Measurements from ENCODE around the gene PARP11.

PARP11 gene

DNA sequence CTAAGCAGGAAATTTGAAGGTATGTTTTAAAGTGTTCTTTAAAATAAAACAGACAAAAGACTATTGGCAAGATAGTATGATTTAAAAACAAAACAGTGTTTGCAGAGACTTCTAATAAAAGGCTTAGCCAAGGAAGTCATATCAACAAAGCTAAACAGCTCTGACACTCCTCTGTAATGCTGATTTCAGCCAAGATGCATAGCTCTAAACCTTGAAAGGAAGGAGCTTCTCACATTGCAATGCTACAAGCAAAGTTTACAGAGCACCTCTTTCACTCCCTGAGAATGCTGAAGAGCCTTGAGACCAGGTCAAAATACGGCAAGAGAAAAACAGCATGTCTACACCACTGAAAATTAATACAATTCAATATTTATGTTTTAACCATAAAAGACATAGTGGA is 51.8 kb downstream of the PARP11 start:
- DNase-seq (ENCODE audit: low read depth), result no peak

DNA sequence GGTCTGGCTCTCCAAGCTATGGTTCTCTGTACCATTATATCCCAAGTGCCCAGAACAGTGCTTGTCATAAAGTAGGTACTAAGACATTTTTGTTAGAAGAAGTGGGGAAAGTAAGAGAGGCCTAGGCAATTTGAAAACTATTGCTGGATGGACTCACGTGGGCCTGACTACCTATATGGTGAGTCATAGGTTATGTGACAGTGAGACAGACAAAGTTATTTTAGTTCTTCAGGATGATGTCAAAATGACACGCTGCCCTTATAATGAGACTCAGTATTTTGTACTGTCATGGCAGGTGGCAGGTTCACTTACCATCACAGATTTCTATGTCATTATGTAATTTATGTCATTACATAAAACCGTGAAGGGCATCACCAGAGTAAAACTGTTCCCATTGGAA is 53.1 kb downstream of the PARP11 start:
- DNase-seq (ENCODE audit: low read depth), result no peak

DNA sequence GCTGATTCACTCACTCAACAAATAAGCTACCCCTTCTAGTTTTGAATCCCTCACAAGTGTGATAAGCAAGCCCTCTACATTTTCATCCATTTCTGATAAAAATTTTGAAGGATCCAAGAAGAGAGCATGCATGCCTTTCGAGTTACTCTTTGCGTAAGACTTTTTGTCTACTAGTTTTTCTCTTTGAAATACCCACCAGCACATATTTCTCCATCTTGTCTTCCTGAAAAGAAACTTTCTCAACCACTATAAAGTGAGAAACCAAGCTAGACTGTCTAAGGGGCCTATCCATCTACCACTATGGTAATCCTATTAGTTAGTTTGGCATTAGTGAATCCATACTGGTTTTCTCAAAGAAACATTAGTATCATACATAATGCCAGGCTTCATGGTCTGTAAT is 56.9 kb downstream of the PARP11 start:
- DNase-seq (ENCODE audit: low read depth), result no peak

DNA sequence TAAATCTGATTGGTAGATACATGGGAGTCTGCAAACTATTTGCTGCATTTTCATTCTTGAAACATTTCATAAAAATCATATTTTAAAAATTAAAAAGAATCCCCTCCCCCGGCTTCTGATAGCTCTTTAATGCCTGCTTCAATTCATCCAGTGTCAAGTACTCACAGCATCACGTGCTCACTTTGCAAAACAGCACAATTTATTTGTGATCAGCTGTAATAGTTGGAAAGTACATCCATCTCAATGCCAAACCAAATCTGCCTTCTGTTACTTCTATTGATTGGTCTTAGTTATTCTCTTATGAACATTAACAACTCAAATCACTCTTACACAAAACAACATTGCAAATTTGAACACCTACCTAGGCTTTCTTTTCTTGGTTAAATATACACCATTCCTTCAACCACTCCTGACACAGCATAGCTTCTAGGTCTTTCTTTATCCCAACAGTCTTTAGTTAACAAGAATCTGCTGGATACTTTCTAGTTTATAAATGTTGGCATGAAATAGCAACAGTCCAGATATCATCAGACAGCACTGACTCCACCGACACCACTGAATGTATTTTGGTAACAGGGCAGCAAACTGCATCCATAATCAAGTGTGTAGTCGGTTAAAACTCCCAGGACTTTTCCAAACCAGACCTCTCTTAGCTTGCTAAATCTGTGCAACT is 58.0 kb downstream of the PARP11 start:
- no peak for DNase-seq (ENCODE audit: low read depth)

DNA sequence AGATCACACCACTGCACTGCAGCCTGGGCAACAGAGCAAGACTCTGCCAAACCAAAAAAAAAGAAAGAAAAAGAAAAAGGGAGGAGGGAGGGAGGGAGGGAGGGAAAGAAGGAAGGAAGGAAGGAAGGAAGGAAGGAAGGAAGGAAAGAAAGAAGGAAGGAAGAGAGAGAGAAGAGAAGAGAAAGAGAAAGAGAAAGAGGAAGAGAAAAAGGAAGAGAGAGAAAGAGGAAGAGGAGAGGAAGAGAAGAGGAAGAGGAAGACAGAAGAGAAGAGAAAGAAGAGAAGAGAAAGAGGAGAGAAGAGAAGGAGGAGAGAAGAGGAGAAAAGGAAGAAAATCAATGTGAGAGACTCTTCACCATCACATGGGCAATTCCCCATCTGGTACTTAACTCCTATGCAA is 62.7 kb downstream of the PARP11 start:
- DNase-seq (ENCODE audit: low read depth), result no peak

DNA sequence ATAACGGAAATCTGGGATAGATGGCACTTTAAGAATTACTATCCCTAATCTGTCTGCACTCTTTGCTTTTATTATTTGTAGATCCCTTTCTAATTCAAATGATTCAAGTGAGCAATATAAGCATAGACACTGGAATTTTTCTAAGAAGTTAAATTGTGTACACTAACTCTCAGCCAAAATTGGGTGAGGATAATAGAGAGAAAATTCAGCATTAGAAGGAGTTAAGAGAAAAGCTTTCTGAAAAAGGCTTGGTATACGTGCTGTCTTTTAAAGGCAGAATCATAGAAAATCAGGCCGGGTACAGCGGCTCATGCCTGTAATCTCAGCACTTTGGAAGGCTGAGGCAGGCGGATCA is 63.2 kb downstream of the PARP11 start:
- no peak for DNase-seq (ENCODE audit: low read depth)

DNA sequence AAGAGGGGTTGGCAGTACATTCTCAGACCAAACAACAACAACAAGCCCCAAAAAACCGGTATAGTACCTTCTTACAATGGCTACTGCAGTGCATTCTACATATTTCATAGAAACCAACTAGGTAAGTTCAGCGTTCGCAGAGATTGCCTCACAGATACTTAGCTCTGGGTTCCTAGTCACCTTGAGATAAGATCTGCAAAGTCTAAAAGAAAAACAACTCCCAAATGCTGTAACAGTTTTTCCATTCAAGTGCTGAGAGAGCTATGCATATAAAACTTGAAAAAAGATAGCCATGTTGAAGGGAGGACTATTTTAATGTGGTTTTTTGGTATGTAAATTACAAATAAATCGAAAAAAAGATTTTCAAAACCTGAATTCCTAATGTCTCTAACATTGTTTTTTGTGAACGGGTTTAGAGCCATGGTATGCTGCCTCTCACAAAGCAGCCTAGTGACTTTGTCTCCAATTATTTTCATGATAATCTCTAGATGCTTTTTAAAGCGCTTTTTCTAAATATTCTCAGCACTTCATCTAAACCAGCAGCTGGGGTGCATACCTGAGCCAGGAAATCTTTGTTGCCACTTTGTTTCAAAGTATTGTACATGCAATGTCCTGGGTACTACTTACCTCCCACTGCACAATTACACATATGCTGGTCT is 63.7 kb downstream of the PARP11 start:
- DNase-seq (ENCODE audit: low read depth), result no peak

DNA sequence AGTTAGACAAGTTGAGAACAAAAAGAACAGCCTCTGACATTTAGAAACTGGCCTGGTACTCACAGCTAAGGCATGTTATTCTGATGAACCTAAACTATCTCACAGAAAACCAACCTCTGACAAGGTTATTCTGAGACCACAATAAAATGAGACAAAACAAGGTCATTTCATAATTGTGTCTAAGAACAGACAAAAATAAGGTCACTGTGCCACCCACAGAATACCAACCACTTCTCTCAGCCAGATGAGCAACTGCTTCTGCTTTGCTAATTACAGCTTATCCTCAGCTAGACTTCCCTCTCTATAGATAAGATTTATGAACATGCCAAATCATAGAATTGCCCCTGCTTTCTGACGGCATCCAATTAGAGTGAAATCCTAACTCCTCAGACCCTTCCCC is 68.1 kb downstream of the PARP11 start:
- no peak for DNase-seq (ENCODE audit: low read depth)

DNA sequence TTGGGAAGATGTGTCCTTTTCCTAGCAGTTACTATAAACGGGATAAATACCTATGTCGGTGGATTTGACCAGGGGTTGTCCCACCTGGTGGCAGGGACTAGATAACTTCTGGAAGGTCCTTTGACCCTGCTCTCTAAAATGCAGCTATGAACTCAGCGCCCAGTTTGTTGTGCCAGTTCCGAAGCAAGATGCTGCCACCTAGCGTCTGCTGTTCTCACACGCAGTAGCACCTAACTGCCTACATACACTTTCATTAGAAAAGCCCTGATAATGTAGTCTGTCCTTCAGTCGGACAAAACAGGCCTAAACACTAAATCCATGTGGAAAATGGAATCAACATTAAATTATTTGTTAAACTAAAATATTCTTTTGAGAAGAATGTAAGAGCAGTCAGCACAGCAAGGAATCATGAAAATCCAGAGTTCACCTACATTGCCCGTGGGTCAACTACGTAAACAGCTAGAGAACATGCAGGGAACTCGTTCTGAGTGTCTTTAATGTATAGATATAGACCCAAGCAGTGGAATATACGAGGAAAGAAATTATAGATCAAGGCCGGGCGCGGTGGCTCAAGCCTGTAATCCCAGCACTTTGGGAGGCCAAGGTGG is 69.2 kb downstream of the PARP11 start:
- DNase-seq (ENCODE audit: low read depth), result peak; percentile 33

DNA sequence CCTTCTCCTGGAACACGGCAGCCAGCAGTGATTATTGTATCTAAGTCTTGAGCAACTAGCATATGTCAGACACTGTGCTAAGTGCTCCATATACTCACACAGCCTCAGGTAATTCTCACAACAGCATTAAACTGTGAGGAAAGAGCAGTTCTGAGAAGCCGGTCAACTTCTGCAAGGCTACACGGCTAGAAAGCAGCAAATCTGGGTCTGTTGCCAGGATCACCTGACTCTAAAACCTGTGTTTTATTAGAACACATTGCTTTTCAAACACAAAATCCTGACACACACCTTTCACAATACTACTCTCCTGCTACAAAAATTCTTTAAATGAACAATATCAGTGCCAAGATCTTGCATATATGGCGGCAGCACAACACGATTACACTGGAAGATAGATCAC is 70.5 kb downstream of the PARP11 start:
- DNase-seq (ENCODE audit: low read depth), result no peak

DNA sequence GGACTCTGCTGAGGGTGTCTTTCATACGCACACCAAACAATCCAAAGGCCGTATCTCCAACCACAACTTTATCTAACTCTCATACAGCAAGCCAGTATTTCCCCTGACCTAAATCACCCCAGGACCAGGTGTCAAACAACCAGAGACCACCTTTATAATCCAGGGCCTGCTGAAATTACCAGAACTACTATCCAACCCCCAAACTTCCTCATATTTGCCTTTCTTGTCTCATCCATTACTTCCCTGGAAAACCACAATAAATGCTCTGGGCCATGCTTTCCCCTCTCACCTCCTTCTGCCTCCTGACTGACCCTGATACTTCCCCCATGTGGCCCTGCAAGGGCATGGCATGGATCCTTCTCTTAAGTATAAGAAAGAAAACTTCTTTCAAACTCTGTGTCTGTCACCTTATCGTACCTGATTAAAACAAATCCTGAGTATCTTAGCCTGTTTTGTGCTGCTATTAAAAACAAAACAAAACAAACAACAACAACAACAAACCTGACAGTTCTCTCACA is 75.6 kb downstream of the PARP11 start:
- DNase-seq (ENCODE audit: low read depth), result no peak

DNA sequence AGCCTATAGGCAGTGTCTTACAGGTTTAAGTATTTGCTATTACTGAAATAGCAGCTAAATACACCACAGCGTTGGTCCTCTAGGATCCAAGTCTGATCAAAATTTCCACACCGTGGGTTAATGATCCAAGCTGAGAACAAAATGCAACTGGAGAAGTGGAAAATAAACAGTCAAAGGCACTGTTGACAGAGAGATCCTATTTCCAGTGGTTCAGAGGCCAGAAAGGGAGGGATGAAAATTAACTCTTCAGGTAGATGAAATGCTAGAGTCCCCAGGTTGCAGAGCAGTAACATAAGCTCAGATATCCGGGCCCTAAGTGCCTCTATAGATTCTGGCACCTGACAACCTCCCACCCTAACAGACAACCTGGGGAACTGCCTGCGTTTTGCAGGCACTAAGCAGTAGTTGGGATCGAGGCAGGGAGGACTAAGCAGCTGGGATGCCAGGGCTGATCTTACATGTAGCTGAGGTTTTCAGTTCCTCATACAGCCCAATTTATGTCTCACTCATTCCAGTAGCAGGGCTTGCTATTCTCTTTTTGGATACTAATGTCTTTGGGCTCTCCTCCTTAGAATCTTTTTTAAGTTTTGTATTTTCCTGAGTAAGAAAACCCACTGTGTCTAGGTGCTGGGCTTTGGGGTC is 77.6 kb downstream of the PARP11 start:
- DNase-seq (ENCODE audit: low read depth), result no peak

DNA sequence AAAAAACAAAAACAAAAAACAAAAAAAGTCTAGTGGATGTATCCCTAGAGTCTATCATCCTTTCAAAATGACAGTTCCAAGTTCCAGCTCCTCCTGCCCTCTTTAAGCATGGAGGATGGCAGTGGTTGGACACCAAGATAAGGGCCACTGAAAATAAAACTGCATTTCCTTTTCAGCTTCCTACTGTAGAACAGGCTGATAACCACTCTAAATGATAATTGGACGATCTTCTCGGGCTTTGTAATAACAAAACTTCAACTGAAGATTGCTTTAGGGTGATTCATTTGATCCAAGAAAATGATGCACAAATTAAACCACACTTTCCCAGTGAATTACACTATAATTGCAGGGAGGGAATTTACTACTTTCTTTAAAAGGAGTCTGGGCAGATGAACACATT is 78.1 kb downstream of the PARP11 start:
- no peak for DNase-seq (ENCODE audit: low read depth)

DNA sequence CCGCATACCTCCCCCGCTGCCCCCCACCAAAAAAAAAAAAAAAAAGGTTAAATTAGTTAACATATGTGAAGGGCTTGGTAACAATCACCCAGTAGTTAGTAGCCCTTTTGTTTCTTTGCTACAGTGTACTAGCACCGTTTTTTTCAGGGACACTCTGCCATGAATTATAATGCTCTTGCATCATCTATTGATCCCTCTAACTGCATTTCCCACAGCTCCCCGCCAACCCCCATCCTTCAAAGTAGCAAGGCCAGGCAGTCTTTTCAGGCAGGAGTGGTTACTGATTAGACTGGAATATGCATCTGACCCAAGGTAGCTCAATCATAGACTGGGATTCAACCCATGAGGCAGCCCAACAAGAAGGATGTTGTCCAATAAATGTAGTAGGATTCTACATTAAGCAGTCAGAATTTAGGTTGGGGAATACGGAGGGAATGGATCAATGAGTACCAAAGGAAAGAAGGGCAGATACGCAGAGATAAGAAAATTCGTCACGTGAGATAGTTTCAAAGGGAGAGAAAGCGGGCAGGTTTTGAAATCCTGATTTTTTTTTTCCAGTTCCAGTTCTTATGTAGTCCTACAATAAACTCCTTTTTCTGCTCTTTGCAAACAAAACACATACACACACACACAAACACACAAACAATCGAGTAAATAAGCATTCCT is 80.4 kb downstream of the PARP11 start:
- DNase-seq (ENCODE audit: low read depth), result no peak

DNA sequence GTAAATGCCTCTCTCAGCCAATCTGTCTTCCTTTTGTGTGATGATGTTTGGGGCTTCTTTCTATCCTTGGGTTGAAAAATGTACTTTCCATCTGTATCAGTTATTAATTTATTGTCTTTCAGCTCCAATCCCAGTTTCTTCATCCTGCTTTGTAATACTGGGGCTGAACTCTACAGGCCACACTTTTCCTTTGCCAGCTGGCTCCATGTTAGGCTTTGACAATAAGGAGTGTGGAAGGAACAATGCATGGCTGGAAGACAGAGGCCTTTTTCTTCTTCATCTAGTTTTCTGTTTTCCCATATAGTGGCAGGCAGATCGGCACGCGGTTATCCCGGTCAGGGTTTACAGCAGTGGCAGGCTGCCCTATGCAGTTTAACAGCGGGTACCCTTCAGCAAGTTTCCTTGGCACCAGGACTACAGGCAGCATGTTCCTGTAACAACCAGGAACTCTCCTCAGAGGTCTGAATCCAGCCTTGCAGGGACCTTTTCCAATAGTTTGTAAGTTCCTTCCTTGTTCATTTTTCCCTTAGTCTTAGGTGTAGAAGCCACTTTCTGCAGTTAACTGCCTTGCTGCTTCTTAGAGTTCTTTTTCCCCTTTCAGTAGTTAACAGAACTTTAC is 81.8 kb downstream of the PARP11 start:
- DNase-seq (ENCODE audit: low read depth), result no peak

DNA sequence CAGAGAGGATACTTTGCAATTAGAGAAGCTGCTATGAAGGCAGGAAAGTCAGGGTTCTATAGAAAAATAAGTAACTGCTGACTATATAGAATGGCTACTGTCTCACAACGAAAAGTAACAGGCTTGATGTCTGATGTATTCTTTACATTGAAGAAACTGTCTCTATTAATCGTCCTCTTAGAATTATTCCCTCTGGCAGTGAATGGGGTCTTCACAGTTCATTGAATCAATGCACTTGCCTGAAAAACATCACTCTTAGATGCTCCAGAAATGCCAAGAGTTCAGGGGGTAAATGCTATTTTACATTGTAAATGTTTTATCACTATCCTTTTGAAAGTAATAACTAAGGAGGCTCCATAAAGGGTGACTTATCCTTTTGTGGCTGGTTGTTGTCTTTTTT is 82.6 kb downstream of the PARP11 start:
- no peak for DNase-seq (ENCODE audit: low read depth)

DNA sequence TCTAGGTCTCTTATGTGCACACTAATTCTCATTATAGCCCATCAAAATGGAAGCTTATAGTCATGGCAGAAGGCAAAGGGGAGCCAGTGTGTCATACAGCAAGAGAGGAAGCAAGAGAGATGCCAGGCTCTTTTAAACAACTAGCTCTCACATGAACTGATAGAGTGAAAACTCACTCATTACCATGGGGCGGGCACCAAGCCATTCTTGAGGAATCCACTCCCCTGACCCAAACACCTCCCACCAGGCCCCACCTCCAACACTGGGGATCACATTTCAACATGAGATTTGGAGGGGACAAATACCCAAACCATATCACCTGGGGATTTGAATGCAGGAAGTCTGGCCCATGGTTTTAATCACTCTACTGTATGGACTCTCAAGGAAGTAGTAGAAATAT is 83.4 kb downstream of the PARP11 start:
- no peak for DNase-seq (ENCODE audit: low read depth)

DNA sequence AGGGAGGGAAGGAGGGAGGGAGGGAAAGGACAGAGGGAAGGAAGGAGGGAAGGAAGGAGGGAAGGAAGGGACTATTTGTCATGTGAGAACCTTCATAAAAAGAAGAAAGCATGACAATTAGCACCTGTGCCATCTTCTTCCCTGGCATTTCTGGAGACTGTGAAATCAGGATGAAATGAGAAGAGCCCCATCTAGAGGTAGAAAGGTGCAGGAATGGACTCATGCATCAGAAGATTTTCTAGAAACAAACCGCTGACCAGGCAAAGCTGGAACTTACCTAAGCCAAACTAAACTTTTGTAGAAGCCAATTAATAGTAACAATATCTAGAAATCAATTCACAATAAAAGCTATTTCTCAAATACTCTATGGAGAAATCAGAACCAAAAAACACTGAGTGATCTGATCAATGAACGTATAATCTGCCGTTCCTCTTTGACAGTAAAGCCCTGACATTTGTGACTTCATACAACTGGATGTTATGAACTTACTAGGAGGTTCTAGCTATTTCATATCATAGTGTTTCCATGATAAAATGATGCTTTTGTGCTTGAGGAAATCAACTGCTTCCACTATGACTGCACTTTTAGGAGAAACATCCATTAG is 95.9 kb downstream of the PARP11 start:
- DNase-seq (ENCODE audit: low read depth), result no peak

DNA sequence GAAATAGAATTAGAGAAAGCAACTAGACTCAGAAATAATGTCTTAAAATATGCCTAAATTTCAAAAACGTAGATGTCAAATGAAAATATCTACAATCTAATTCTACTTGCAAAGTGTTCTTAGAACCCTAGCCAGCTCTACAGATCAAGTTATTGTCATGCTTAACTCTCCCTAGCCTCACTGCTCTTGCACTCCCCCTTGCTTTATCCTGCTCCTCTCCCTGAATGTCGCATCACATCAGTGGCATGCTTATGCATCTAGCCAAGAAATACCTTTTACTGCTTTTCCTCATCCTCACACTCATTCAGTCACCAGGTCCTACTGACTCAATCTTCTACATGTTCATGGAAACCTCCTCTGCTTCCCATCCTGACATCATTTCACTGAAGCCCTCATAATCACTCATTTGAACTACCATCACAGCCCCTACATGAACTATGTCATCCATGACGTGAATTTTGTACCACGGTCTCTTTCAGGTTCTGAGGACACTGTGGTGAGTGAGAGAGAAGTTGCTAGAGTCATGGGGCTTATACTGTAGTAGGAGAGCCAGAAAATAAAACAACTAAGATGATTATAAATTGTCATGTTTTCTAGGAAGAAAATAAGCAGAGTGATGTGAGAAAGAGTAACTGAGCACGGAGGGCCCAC is 97.7 kb downstream of the PARP11 start:
- DNase-seq (ENCODE audit: low read depth), result no peak

DNA sequence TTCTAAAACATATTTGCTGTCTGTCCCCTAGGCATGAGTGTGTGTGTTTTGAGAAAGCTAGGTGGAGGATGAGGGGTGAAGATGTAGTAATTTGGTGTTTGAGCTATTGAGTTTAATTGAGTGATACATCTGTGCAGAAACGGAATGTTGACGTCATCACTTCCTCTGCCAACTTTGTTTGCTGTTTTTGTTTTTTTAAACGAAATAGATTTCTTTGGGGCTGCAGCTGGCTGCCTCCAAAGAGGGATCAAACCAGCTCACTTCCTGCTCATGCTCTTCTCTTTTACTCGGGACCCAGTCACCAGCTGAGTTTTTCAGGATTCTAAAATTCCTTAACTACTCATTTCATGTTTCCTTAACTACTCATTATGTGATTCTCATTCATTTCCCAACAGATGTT is 100.8 kb downstream of the PARP11 start:
- DNase-seq (ENCODE audit: low read depth), result no peak

DNA sequence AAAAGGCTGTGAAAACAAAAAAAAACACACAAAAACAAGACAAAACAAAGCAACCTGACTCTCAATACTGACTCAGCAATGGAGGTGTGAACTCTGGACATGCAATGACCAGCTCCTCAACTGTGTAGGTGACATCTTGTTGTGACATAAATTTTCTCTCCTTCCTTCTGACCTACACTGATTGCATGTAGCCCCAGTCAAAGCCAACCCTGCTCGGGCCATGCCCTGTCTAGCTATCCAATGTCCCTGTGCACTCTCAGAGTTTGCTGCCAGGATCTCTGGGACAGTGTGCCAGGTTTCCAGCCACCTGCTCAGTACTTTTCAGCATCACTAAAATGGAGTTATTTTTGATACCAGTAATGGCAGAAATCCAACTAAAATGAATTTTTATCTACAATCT is 101.3 kb downstream of the PARP11 start:
- no peak for DNase-seq (ENCODE audit: low read depth)
